K562 (cell line): ENCODE data around the gene ZNF761. TPM values are rescaled to one million over a fixed set of nuclear protein-coding genes. Genes with fewer than 3 reads are reported as not detected.

Source experiments
- AFF1 ChIP-seq, 2 experiments: fragments of 450-650 bp; IDR thresholded peaks; 2 replicates each; pipeline ENCODE4 v1.6.1; 2018; ENCODE audit warnings: mild to moderate bottlenecking in 2 of 2, low read depth in 1 of 2; ENCODE audit not compliant: partially characterized antibody in 2 of 2
- CC2D1A ChIP-seq: fragments of 450-650 bp; IDR thresholded peaks from 2 replicates; pipeline ENCODE4 v1.6.1; 2017; ENCODE audit warnings: mild to moderate bottlenecking
- CHD1 ChIP-seq: fragments of 200-600 bp; sonication (generic); IDR thresholded peaks from one replicate; pipeline ENCODE4 v1.6.1; 2012; ENCODE audit warnings: mild to moderate bottlenecking, moderate library complexity, low read length, inconsistent platforms
- E2F5 ChIP-seq: sonication (generic); formaldehyde crosslinking; IDR thresholded peaks from 2 replicates; pipeline ENCODE4 v1.8.0; 2022; ENCODE audit warnings: mild to moderate bottlenecking, missing genetic modification reagents
- EGR1 ChIP-seq: fragments of 450-650 bp; conservative IDR thresholded peaks from 2 replicates; pipeline ENCODE4 v1.6.1; 2017; ENCODE audit warnings: mild to moderate bottlenecking
- ERF ChIP-seq: fragments of 450-650 bp; formaldehyde crosslinking; IDR thresholded peaks from 2 replicates; pipeline ENCODE4 v1.4.0; 2020; ENCODE audit warnings: mild to moderate bottlenecking, mixed read lengths
- JUN ChIP-seq, 2 experiments: sonication (generic) in 1 of 2; formaldehyde crosslinking in 1 of 2; IDR thresholded peaks; 2 replicates each; pipeline versions ENCODE4 v1.6.1 to v1.8.0; 2012 to 2022; ENCODE audit warnings: borderline replicate concordance in 2 of 2, mild to moderate bottlenecking in 2 of 2, improper control_type of control experiment in 1 of 2, low read depth in 1 of 2, low read length in 1 of 2, missing genetic modification reagents in 1 of 2
- KDM1A ChIP-seq, 2 experiments: fragments of 450-650 bp; IDR thresholded peaks; 2 replicates each; pipeline ENCODE4 v1.6.1; 2016; ENCODE audit warnings: mild to moderate bottlenecking in 2 of 2
- MBD1 ChIP-seq: fragments of 250-450 bp; sonication (Bioruptor Pico); IDR thresholded peaks from 2 replicates; pipeline ENCODE4 v1.8.0; 2022; ENCODE audit warnings: inconsistent platforms
- MCM5 ChIP-seq: fragments of 450-650 bp; IDR thresholded peaks from 2 replicates; pipeline ENCODE4 v1.6.1; 2016; ENCODE audit warnings: low read depth
- MECOM ChIP-seq: fragments of 250-450 bp; sonication (Bioruptor Pico); IDR thresholded peaks from 2 replicates; pipeline ENCODE4 v1.8.0; 2022; ENCODE audit warnings: inconsistent platforms
- MED1 ChIP-seq: sonication (generic); formaldehyde crosslinking; IDR thresholded peaks from 2 replicates; pipeline ENCODE4 v1.8.1; 2023; ENCODE audit warnings: missing genetic modification reagents, borderline replicate concordance
- MEIS2 ChIP-seq: fragments of 450-650 bp; IDR thresholded peaks from 2 replicates; pipeline ENCODE4 v1.6.1; 2014; ENCODE audit warnings: mild to moderate bottlenecking; ENCODE audit not compliant: partially characterized antibody
- MLX ChIP-seq, 2 experiments: fragments of 450-650 bp in 1 of 2; sonication (generic) in 1 of 2; formaldehyde crosslinking; conservative IDR thresholded peaks; 2 replicates each; pipeline versions ENCODE4 v1.4.0 to v1.8.1; 2020 to 2022; ENCODE audit warnings: mild to moderate bottlenecking in 1 of 2, missing genetic modification reagents in 1 of 2
- PYGO2 ChIP-seq: fragments of 450-650 bp; IDR thresholded peaks from 2 replicates; pipeline ENCODE4 v1.6.1; 2016; ENCODE audit warnings: mild to moderate bottlenecking, missing genetic modification characterization, moderate library complexity, missing compliant biosample characterization
- SMARCA5 ChIP-seq: fragments of 450-650 bp; IDR thresholded peaks from 2 replicates; pipeline ENCODE4 v1.6.1; 2016
- TBL1XR1 ChIP-seq, 2 experiments: IDR thresholded peaks; 2 replicates each; pipeline ENCODE4 v1.6.1; 2012; ENCODE audit warnings: improper control_type of control experiment in 2 of 2, low read length in 2 of 2, mild to moderate bottlenecking in 1 of 2
- TRIM24 ChIP-seq, 2 experiments: fragments of 450-650 bp; IDR thresholded peaks; 2 replicates each; pipeline ENCODE4 v1.6.1; 2016
- USF1 ChIP-seq: sonication (generic); formaldehyde crosslinking; IDR thresholded peaks from 2 replicates; pipeline ENCODE4 v1.9.0; 2022; ENCODE audit warnings: mild to moderate bottlenecking, missing genetic modification reagents
- ZNF583 ChIP-seq: fragments of 250-450 bp; sonication (Bioruptor Pico); IDR thresholded peaks from 2 replicates; pipeline ENCODE4 v1.4.0; 2020
- polyA plus RNA-seq, 8 experiments: library from polyadenylated mRNA; depleted of rRNA in 4 of 8; stranded (reverse) in 5 of 8; unstranded in 3 of 8; fragments of >200 nt; fragmentation: Nextera tagmentation in 2 of 8; fragmentation: Illumina TruSeq in 1 of 8; extraction: Ambion mirVana in 2 of 8; extraction: Trizol in 1 of 8; gene quantifications; 2 replicates each; pipeline versions ENCODE4 v1.2.1 to v1.2.3, GENCODE V29; 2011 to 2014; ENCODE audit warnings: inconsistent platforms in 1 of 8, missing spikeins in 1 of 8
- total RNA-seq, 7 experiments: library from RNA; depleted of rRNA in 6 of 7; stranded (reverse); fragments of >200 nt in 6 of 7; fragmentation: Illumina TruSeq in 2 of 7; extraction: Trizol in 2 of 7; gene quantifications; 2 replicates each; pipeline versions ENCODE4 v1.2.1 to v1.2.3, GENCODE V29; 2011 to 2021; ENCODE audit warnings: low replicate concordance in 1 of 7

ZNF761 gene
- total and polyA plus RNA-seq, 9 of the 15 experiments (the other 6 are each of a cell fraction or from before 2014, with no cell fraction given): 10.3 to 30.2 (median 17.0) TPM

- TF ChIP-seq AFF1 (IDR thresholded peaks at IDR 0.05; ENCODE audit: low read depth in 1 of 2, partially characterized antibody in 2 of 2) (no peak), PYGO2 (tag) (no peak), SMARCA5 (no peak), MLX (CRISPR knock-in tag; conservative IDR thresholded peaks at IDR 0.05) (no peak), TRIM24 (IDR thresholded peaks at IDR 0.05) (no peak), USF1 (no peak), E2F5 (no peak), JUN (IDR thresholded peaks at IDR 0.05; ENCODE audit: borderline replicate concordance, low read depth, low read length) (no peak), JUN (CRISPR knock-in tag; IDR thresholded peaks at IDR 0.05; ENCODE audit: borderline replicate concordance) (no peak), TBL1XR1 (IDR thresholded peaks at IDR 0.05; ENCODE audit: low read length in 2 of 2) (no peak; a peak in 1 of 4 replicates), EGR1 (peak; percentile 48; the same call in 1 of the 2 replicates), CHD1 (no peak), MCM5 (no peak), MECOM (no peak), ZNF583 (CRISPR knock-in tag) (no peak), KDM1A (IDR thresholded peaks at IDR 0.05) (no peak), MED1 (CRISPR knock-in tag) (no peak), ERF (CRISPR knock-in tag) (no peak), CC2D1A (no peak), MEIS2 (peak; percentile 39), MBD1 (CRISPR knock-in tag) (no peak)
Measured at GRCh38 chr19:53394974-53395839, 36.6 kb upstream of the ZNF761 start, which contains the start of gene ZNF765 (continued).
